AG08396 (cell line): ENCODE measurements around the gene NMD3.
"Not testable (repeated sequence)": the region's sequence is repeated elsewhere in the genome, so short reads cannot be mapped to it uniquely, and the experiment has no call there.

ENCODE experiments used
- DNase-seq: peaks from one replicate; pipeline ENCODE4 v3.0.0; 2012; ENCODE audit warnings: low spot score, mixed read lengths

The NMD3 gene

GRCh38 chr3:161275919-161276318 lies 54.8 kb downstream of the NMD3 start:
- DNase-seq: no peak

GRCh38 chr3:161282387-161282786 lies 61.3 kb downstream of the NMD3 start:
- not testable (repeated sequence) for DNase-seq

GRCh38 chr3:161284989-161285388 lies 63.9 kb downstream of the NMD3 start:
- DNase-seq: no peak

- no peak for DNase-seq
Measured at GRCh38 chr3:161289174-161289573, 68.1 kb downstream of the NMD3 start.

- DNase-seq: no peak
Measured at GRCh38 chr3:161291191-161291901, 70.2 kb downstream of the NMD3 start.

GRCh38 chr3:161293381-161293780 lies 72.3 kb downstream of the NMD3 start:
- DNase-seq: no peak

- no peak for DNase-seq
Measured at GRCh38 chr3:161295325-161295724, 74.2 kb downstream of the NMD3 start.

GRCh38 chr3:161296814-161297213 lies 75.7 kb downstream of the NMD3 start:
- no peak for DNase-seq
